Mucosa of gallbladder (tissue), 1 donor: ENCODE results near the gene ABHD14A. TPM values are rescaled to one million over a fixed set of nuclear protein-coding genes. Genes with fewer than 3 reads are reported as not detected.

ENCODE experiments used
- DNase-seq: peaks from one replicate; pipeline ENCODE4 v3.0.0-alpha.2; 2020; ENCODE audit warnings: low spot score
- total RNA-seq: library from RNA; stranded (reverse); gene quantifications from one replicate; pipeline ENCODE4 v1.2.1, GENCODE V29; 2021
- donor health status: DM: no; HTN: no; CAD: no.

The ABHD14A gene
- total RNA-seq, 1 donor from 2014 or later, result 20.8 TPM

DNA sequence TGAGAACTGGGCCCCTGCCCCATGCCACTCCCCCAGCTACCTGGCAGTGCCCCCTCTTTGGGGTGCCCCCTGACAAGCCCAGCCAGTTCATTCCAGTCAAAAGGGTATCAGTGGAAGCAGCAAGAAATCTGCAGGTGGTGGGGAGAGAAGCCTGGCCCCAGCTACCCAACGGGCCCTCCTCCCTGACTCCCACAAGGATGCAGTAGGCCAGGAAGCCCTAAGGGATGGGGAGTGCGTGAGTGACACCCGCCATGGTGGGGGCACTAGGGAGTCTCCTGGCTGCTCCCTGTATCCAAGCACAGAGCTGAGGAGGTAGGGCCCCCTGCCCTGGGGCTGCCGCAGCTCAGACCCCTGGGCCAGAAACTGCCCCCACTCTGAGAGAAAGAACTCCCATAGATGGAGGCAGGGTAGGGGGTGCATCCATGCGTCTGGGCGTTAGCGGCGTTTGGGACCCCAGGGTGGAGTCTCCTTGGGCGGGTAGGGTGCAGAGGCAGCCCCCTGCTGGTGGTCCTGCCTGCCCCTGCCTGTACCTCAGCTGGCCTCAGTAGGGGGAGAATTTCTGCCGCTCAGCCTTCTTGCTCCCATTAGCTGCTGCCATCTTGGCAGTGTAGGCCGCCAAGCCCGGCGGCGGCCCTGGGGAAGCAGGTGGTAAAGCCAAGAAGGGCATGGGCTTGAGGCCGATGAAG is 17.2 kb upstream of the ABHD14A start:
- no peak for DNase-seq

- DNase-seq, result no peak
Observed at GRCh38 chr3:51958603-51959521, 16.0 kb upstream of the ABHD14A start.

- DNase-seq, result no peak
Observed at GRCh38 chr3:51959651-51960050, 15.2 kb upstream of the ABHD14A start.

GRCh38 chr3:51960386-51960785 is 14.5 kb upstream of the ABHD14A start:
- DNase-seq, result no peak

- no peak for DNase-seq
Observed at GRCh38 chr3:51961011-51961410, 13.9 kb upstream of the ABHD14A start.

DNA sequence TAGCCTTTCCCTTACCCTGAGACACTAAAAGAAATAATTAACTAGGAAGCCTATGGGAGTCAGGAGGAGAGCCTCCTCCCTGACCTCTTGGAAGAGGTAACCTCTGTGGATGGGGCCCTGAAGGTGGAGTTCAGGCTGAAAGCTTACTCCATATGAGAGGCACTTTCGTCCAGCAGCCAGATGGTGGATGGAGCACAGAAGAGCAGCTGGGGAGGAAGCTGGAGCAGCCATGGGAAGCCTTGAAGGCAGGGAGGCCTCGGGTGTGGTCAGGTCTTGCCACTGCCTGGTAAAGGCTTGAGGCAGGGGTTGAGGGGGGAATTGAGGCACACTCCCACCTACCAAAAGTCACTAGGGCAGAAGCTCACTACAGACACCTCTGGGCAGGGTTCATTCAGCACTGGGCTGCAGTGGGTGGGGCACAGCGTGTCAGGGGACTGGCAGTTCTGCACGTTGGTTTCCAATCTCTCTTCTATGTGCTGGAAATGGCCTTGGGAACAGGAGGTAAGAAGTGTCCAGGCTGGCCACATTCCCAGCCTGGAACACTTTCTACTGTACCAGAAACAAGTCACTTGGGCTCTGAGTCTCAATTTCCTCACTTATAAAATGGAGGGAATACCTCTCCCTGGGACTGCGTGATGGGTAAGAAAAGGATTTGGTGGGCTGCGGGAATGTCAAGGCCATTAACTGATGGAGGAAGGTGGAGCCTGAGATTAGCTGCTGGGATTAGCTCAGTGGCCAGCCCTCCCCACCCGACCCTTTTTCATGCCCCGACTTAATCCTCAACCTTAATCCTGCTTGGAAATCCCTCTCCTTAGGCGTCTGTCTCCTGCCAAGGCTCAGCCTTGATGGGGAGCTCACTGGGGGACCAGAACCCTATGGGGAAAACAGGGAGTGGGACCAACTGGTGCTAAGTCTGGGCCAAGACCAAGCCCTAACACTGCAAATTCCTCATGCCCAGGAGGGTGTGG is 13.0 kb upstream of the ABHD14A start:
- DNase-seq, result no peak

GRCh38 chr3:51962854-51963530 is 11.9 kb upstream of the ABHD14A start:
- no peak for DNase-seq

DNA sequence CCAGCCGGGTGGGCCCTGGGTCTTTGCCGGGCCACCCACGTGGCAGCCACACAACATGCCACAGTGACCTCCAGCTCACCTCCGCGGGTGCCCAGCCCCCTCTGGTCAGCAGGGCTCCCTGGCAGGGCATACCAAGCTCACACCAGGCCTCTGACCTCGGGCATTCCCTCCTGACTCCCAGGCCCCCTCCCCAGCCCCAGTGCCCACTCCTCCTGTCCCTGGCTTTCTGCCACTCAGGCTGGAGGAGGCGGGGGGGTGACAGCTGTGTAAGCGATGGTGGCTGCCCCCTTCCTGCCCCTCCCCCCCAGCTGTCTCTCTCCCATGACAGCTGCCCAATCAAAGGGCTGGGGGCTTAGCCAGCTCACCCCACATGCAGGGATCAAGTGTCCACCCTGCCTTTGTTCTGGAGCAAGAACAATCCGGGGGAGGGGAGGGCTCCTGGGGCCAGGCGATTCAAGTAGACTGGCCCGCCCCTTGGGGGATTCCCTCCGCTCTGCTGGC is 10.9 kb upstream of the ABHD14A start:
- no peak for DNase-seq

GRCh38 chr3:51964521-51964920 is 10.3 kb upstream of the ABHD14A start:
- no peak for DNase-seq

DNA sequence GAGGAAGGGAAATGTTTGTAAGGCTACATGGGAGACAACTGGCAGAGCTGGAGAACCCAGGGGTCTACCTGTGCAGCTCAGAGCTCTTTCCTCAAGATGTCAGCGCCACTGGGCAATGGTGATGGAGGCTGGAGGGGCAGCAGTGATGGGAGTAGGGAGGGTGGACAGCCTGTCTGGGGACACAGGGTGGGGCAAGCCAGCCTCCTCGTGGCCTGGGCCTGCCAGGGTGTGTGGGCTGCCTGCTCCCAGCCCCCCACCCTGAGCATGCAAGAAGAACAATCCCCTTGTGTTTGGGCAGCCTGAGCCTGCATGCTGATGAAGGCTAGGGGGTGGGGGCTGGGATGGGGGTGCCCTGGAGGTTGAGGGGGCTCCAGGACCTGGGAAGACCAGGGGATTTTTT is 8.8 kb upstream of the ABHD14A start:
- no peak for DNase-seq

DNA sequence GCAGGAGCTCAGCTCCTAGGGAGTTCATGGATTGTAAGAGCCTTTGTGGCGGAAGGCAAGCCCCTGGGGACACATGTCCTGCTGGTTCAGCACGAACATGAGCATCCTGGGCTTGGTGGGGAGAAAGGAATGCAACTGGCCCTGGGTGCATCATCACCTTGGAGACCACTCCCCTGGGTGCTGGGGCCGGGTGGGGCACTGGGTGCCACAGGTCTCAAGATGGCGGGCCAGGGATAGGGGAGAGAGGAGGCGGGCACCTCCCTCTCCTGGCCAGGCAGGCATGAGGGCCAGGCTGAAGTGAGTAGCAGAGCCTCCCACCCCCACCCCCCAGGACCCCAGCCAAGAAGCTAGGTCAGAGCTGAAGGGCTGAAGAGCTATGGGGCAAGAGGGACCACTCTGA is 8.4 kb upstream of the ABHD14A start:
- no peak for DNase-seq

- DNase-seq, result no peak
Observed at GRCh38 chr3:51966922-51967383, 7.9 kb upstream of the ABHD14A start.

- peak; percentile 50 for DNase-seq
Observed at GRCh38 chr3:51967384-51968169, 7.3 kb upstream of the ABHD14A start, which contains the start of gene PCBP4. PCBP4 (minus strand) TSS chr3:51967454; CDS start chr3:51961240, 6,214 bp downstream.

DNA sequence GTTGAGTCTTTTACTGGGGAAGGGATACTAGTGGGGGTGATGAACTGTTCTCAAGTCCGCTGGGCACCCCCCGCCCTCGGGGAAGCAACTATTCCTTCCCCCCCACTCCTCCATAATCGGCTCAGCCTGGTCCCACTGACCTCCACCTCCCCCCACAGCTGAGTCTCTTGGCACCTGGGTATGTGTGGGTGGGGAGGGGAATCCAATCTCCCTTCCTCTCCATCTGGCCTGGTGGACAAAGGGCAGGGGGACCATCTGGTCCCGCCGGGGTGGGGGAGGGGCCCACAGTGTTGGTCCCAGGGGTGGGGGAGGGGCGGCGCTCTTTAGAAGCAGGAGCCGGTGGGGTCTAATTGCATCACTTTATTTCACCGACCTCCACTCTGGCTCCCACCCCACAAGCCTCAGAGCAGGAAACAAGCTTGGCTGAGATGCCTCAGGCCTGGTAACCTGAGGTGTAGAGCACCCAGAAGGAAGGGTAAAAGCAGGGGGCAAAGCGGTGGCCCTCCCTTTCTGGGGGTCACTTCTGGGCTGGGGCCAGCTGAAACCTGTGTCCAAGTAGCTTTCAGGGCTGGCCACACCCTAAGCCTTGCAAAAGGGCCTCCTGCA is 6.6 kb upstream of the ABHD14A start:
- no peak for DNase-seq

DNA sequence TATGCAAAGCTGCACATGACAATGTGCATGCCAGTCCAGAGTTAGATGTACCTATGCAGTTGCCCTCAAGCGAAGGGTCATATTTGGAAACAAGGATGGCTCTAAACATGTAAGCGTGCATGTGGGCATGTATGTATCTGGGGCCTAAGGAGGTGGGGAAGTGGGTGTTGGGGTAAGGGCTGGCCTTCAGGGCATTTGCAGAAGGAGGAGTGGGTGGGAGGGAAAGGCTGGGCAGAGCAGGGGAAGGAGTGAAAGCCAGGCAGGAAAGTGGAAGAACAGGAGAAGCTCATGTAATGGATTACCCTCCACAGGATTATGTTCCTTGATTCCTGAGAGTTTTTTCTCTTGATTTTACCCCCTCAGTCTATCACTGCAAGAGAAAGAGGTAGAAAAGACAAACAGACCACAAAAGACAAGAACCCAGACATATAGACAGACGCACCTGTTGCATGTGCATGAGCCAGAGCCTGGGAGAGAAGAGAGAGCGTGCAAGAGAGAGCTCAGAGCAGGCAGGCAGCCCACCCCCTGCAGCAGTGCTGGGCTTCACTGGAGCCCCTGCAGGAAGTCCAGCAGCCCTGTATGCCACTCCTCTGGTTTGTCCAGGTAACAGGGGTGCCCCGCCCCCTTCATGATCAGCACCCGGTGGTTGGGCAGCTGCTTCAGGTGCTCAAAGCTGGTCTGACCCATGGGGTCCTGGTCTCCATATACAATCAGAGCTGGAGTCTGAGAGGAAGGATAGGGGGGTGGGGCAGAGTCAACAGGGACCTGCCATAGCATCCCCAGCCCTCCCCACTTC is 5.8 kb upstream of the ABHD14A start:
- no peak for DNase-seq

DNA sequence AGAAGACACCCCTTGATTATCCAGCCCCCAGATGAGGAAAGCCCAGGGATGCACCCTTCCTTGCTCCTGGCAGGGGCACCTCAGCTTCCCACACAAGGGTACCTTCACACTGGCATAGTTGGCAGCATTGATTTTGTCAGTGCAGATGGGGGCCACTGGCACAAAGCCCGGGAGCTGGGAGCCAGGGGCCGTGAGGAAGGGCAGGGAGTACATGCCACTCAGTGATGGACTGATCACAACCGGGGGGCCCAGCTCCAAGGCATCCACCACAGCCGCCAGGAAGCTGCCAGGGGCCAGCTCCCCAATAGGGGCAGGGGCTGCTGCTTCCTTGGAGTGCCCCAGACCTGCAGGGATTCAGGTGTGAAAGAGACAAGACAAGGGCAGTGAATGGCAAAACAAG is 5.0 kb upstream of the ABHD14A start:
- DNase-seq, result no peak

DNA sequence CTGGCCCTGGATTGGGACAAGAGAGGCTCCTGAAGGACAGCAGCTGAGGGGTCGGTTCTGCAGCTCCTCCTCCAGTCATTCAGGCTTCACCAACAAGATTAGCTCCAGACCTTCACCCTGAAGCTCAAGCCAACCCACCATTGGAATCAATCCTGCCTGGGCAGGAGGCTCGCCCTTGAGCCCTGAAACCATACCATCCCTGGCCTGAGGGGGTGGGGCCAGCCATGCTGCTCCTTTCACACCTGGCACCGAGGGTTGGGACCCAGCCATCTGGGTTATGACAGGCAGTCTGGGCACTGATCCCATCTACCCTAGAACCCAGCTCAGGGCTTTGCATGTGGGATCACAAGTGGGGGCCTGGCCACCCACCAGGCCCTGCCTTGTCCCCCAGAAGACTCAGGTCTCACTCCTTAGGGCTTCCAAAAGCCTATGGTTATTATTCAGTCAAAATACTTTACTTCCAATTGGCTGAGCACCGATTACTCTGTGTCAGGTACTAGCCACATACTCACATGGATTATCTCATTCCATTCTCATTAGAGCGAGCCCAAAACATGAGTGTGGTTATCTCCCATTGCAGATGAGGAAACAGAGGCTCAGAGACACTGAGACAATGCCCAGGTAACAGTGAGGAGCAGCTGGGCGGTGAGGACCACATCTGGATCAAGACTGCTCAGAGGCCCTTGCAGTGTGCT is 4.1 kb upstream of the ABHD14A start:
- DNase-seq, result no peak

DNA sequence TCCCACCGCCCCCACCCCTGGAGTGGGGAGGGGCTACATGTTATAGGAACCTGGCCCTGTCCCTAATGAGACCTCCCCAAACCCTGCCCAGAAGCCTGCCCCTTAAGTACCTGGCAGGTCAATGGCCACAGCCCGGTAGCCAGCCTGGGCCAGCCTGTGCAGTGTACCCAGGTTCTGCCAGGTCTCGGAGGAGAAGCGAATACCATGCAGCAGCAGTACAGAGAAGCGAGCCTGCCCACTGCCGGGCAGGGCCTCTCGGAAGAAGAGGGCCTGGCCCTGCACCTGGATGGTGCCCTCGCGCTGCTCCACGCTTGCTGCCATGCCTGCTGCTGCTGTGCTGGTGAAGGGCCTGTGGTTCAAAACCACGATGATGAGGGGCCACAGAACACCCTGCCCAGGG is 3.5 kb upstream of the ABHD14A start:
- DNase-seq, result no peak
